ENCODE data around the gene HYAL2.

Gene HYAL2

DNA sequence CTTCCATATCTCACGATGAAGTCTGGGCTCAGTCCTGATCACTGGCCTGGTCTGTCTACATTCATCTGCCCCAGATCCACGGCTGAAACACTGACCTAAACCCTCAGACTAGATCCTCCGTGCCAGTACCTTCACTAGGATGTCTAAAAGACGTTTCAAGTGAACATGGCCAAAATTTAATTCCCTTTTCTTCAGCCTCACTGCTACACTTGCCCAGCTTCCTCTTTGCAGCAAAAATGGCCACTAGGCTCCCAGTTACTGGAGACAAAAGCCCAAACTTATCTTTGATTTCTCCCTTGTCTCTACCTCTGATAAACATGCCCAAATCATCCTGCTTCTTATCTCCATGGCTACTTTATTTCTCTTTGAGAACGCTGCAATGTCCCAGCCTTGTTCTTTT is 16.4 kb upstream of the HYAL2 start:
- peak overlapping the region; percentile 94 for H3K27ac ChIP-seq (ENCODE audit: low read length)
- H3K36me3 ChIP-seq (ENCODE audit: control insufficient read depth in 1 of 2, insufficient read depth in 2 of 2, low read length in 2 of 2), result peaks cover 0 to 8% of the 10 kb centered on the region in 2 donors
- peaks cover 13 to 49% of the 10 kb centered on the region in 2 donors for H3K4me1 ChIP-seq (ENCODE audit: control insufficient read depth in 1 of 2, insufficient read depth in 2 of 2, low read length in 2 of 2)
- H3K27me3 ChIP-seq (ENCODE audit: low read depth, low read length), result no peaks in the 10 kb centered on the region
- no peaks in the 10 kb centered on the region for H3K9me3 ChIP-seq (ENCODE audit: control insufficient read depth in 1 of 2, low read length in 2 of 2)
- peak overlapping the region; percentile 18 to 21 for H3K4me3 ChIP-seq (ENCODE audit: low read depth in 1 of 2, low read length in 2 of 2)

DNA sequence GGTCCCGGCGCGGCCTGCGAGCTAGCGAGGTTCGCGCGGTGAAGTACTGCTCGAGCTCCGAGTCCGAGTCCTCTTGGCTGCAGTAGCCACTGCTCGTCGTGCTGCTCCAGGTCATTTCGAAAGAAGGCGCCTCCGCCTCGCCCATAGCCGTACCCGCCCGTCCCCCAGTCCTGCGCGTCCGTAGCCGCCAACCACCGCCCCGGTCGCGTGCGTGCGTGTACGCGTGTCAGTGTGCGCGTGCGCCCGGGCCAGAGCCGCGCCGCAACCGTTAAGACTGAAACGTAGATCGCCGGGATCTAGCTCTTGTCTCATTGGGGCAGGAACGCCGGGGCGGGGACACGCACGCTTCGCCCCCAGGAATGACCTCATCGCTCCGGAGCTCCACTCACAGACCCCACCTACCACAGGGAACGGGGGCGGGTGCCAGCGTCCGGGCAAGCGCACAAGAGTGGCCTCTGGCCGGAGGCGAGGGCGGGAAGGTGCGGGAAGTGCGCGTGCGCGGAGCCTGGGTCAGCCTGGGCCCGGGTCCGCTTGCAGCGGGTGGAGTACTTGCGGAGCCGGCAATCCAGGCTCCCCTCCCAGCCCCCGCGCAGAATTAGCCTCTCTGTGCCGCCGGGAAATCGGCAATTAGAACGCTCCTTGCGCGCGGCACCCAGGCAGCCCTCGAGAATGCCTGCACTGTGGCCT is 14.8 kb upstream of the HYAL2 start:
- Histone ChIP-seq H3K27me3 (ENCODE audit: low read depth, low read length) (no peaks in the 10 kb centered on the region), H3K27ac (ENCODE audit: low read length) (peak overlapping the region; percentile 94), H3K9me3 (ENCODE audit: control insufficient read depth in 1 of 2, low read length in 2 of 2) (no peaks in the 10 kb centered on the region), H3K36me3 (ENCODE audit: control insufficient read depth in 1 of 2, insufficient read depth in 2 of 2, low read length in 2 of 2) (peaks cover 0 to 8% of the 10 kb centered on the region in 2 donors), H3K4me1 (ENCODE audit: control insufficient read depth in 1 of 2, insufficient read depth in 2 of 2, low read length in 2 of 2) (peaks cover 13 to 55% of the 10 kb centered on the region in 2 donors), H3K4me3 (ENCODE audit: low read depth in 1 of 2, low read length in 2 of 2) (peak overlapping the region; percentile 84 to 85)

DNA sequence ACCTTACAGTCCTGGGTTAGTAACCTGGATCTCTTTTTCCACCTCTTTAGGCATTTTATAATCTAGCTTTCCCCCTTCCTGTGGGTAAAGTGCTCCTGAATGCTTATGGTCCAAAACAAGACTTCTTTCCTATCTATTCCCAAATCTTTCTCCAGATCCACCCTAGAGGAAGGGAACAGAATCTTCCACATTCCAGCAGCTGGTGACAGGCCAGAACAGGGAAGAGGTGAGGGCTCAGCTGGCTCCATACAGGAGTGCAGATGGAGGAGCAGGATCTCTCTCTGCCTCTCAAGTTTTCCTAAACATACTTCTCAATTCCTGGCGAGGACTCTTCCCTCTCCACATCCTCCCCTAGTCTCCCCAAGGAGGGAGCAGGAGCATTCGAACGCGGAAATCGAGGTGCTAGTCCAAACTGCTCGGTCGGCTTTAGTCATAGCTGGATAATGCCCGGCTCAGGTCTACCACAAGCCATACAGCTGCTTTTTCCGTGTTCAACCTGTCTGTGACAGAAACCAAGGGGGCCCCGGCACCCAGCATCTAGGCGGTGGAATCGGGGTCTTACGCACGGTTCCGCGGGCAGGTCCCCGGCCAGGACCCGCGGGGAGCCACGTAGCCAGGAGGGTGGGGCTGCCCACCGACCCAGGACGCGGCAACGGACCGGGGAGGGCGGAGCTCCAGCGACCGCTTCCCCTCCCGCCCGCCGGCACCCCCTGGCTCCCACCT is 14.1 kb upstream of the HYAL2 start:
- Histone ChIP-seq H3K9me3 (ENCODE audit: control insufficient read depth in 1 of 2, low read length in 2 of 2) (no peaks in the 10 kb centered on the region), H3K4me3 (ENCODE audit: low read depth in 1 of 2, low read length in 2 of 2) (peak overlapping the region; percentile 84 to 85), H3K4me1 (ENCODE audit: control insufficient read depth in 1 of 2, insufficient read depth in 2 of 2, low read length in 2 of 2) (peaks cover 12 to 50% of the 10 kb centered on the region in 2 donors), H3K27ac (ENCODE audit: low read length) (peak overlapping the region; percentile 94), H3K27me3 (ENCODE audit: low read depth, low read length) (no peaks in the 10 kb centered on the region), H3K36me3 (ENCODE audit: control insufficient read depth in 1 of 2, insufficient read depth in 2 of 2, low read length in 2 of 2) (peaks cover 0 to 13% of the 10 kb centered on the region in 2 donors)

DNA sequence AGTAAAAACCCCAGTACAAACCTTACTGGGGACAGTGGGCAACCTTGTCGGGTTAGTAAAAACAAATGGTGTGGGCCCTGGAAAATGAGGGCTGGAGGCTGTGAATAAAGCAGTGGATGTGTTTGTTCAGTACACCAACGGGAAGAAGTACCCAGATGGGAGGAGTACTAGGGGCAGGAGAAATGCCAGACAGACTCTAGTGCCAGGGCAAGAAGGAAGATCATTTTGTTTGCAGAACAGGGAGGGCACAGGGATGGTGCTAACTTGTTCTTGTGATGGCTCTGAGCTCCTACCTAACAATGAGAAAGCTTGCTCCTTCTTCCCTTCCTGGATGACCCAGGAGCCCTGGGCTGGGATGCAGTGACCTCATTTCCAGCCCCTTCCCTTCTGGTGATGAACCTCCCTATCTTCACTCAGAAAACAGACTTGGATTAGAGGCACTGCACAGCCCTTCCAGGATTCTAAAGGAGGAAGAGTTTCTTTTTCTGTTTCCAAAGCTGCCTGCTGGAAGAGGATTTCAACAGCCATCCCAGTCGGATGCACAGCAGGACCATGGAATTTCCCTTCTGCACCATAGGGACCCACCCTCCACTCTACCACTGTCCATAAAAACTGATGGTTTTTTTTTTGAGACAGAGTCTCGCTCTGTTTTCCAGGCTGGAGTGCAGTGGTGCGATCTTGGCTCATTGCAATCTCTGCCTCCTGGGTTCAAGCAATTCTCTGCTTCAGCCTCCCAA is 12.0 kb upstream of the HYAL2 start:
- Histone ChIP-seq H3K4me3 (ENCODE audit: low read depth in 1 of 2, low read length in 2 of 2) (no peak overlapping the region), H3K27ac (ENCODE audit: low read length) (peak overlapping the region; percentile 41), H3K4me1 (ENCODE audit: control insufficient read depth in 1 of 2, insufficient read depth in 2 of 2, low read length in 2 of 2) (peaks cover 6 to 32% of the 10 kb centered on the region in 2 donors), H3K27me3 (ENCODE audit: low read depth, low read length) (no peaks in the 10 kb centered on the region), H3K9me3 (ENCODE audit: control insufficient read depth in 1 of 2, low read length in 2 of 2) (no peaks in the 10 kb centered on the region), H3K36me3 (ENCODE audit: control insufficient read depth in 1 of 2, insufficient read depth in 2 of 2, low read length in 2 of 2) (peaks cover 19 to 32% of the 10 kb centered on the region in 2 donors)

DNA sequence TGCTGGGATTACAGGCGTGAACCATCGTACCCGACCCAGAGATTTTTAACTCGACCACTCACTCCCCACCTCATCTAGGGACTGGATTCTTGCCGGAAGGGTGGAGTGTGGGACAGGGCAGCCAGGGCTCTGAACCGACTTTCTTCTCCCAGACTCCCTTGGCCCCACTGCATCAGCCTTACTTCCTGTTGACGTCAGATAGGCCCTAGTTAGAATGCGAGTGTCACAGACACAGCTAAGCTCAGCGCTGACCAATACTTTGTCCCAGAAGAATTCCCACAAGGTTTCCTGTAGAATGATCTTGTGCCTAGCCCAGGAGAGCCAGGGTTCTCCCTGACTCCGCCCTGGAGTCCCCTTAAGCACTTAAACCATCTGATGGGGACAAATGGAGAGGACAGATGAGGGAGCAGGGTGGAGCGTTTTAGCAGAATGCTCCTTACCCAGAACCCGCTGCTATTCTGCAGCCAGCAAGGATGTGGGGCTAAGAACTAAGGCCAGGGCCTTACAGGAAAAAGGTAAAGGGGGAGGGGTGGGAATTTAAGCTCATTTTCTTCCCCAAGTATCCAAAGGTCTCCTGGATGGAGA is 11.3 kb upstream of the HYAL2 start:
- Histone ChIP-seq H3K27ac (ENCODE audit: low read length) (peak overlapping the region; percentile 41), H3K9me3 (ENCODE audit: control insufficient read depth in 1 of 2, low read length in 2 of 2) (no peaks in the 10 kb centered on the region), H3K27me3 (ENCODE audit: low read depth, low read length) (no peaks in the 10 kb centered on the region), H3K4me1 (ENCODE audit: control insufficient read depth in 1 of 2, insufficient read depth in 2 of 2, low read length in 2 of 2) (peaks cover 3 to 32% of the 10 kb centered on the region in 2 donors), H3K36me3 (ENCODE audit: control insufficient read depth in 1 of 2, insufficient read depth in 2 of 2, low read length in 2 of 2) (peaks cover 20 to 32% of the 10 kb centered on the region in 2 donors), H3K4me3 (ENCODE audit: low read depth in 1 of 2, low read length in 2 of 2) (no peak overlapping the region)

DNA sequence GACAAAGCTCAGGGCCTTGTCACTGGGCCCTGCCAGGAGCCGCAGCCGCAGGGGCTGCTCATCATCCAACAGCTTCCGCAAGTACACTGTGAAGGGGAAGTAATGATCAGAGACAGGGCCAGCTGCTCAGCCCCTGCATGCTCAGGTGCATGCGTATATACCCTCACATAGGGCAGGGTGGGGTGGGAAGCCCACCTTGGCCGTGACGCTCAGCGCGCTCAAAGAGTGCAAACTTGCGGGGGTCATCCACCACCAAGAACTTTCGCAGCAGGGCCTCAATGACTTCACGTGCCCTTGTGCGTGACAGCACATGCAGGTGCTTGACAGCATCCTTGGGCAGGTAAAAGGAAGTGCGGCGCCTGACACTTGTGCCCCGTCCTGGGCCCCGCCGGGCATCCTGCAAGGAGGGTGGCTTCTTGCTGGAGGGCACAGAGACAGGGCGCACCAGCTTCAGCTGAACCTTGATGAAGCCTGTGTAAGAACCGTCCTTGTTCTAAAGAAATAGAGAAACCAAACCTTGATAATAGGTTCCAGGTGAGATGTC is 8.9 kb upstream of the HYAL2 start:
- Histone ChIP-seq H3K9me3 (ENCODE audit: control insufficient read depth in 1 of 2, low read length in 2 of 2) (no peaks in the 10 kb centered on the region), H3K4me3 (ENCODE audit: low read depth in 1 of 2, low read length in 2 of 2) (no peak overlapping the region), H3K4me1 (ENCODE audit: control insufficient read depth in 1 of 2, insufficient read depth in 2 of 2, low read length in 2 of 2) (peaks cover 11 to 39% of the 10 kb centered on the region in 2 donors), H3K27me3 (ENCODE audit: low read depth, low read length) (no peaks in the 10 kb centered on the region), H3K36me3 (ENCODE audit: control insufficient read depth in 1 of 2, insufficient read depth in 2 of 2, low read length in 2 of 2) (peaks cover 20 to 26% of the 10 kb centered on the region in 2 donors), H3K27ac (ENCODE audit: low read length) (no peak overlapping the region)

DNA sequence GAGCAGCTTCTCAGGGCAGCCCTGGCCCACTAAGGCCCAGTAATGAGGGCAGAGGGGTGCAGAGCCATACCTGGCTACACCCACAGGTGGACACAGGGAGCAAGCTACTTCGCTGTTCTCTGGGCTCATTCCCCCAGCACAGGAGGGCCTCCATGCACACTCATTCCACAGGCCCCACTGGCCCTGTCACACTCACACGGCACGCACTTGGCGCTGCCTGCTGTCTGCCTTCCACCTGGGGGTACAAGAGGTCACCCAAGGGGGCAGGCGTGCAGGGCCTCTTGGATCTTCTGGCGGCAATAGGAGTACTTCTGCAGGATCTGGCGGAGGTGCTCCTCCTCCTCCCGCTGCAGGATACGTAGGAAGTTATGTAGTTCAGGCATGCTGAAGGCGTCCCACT is 7.8 kb upstream of the HYAL2 start:
- Histone ChIP-seq H3K36me3 (ENCODE audit: control insufficient read depth in 1 of 2, insufficient read depth in 2 of 2, low read length in 2 of 2) (peaks cover 20 to 36% of the 10 kb centered on the region in 2 donors), H3K27me3 (ENCODE audit: low read depth, low read length) (no peaks in the 10 kb centered on the region), H3K9me3 (ENCODE audit: control insufficient read depth in 1 of 2, low read length in 2 of 2) (no peaks in the 10 kb centered on the region), H3K27ac (ENCODE audit: low read length) (no peak overlapping the region), H3K4me3 (ENCODE audit: low read depth in 1 of 2, low read length in 2 of 2) (no peak overlapping the region), H3K4me1 (ENCODE audit: control insufficient read depth in 1 of 2, insufficient read depth in 2 of 2, low read length in 2 of 2) (peaks cover 11 to 29% of the 10 kb centered on the region in 2 donors)

DNA sequence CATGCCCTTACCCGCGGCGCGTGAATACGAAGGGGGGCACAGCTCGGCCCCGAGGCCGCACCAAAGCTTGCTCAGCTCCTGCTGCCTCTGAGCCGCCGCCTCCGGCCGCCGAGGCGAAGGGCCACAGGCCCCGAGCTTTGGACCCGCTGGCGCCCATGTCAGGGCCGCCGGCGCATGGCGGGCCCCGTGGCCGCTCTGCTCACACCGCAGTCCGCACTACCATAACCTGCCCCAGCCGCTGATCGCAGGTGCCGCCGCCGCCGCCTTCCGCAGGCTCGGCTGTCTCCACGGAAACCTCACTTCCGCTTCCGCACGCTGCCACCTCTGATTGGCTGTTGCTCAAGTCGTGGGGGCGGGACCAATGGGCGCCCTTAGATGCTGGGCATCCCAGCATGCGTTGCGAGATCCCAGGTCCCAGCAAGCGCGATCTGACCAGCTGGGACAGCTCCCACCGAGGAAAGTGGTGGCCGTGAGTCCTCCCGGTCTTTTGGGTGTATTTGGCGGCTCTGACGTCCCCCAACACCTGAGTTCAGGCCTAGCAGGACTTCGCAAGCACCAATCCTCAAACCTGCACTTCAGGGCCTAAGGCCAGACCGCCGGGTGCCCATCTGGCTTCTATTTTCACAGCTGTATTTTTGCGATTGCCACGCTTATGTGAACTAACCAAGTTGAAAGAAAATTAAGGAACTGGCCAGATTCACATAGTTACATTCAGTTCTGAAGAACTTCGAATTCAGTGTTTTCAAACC is 5.6 kb upstream of the HYAL2 start, which contains the start of gene TUSC2:
Gene TUSC2, minus strand, starts transcription at position 281 of the 749 bp plus-strand sequence. Its CDS starts 124 bp downstream, at position 157.
- H3K36me3 ChIP-seq (ENCODE audit: control insufficient read depth in 1 of 2, insufficient read depth in 2 of 2, low read length in 2 of 2), result peaks cover 20 to 41% of the 10 kb centered on the region in 2 donors
- H3K27me3 ChIP-seq (ENCODE audit: low read depth, low read length), result no peaks in the 10 kb centered on the region
- H3K9me3 ChIP-seq (ENCODE audit: control insufficient read depth in 1 of 2, low read length in 2 of 2), result no peaks in the 10 kb centered on the region
- H3K27ac ChIP-seq (ENCODE audit: low read length), result peak within 1 kb of the TSS; percentile 80
- peaks cover 15 to 39% of the 10 kb centered on the region in 2 donors for H3K4me1 ChIP-seq (ENCODE audit: control insufficient read depth in 1 of 2, insufficient read depth in 2 of 2, low read length in 2 of 2)
- H3K4me3 ChIP-seq (ENCODE audit: low read depth in 1 of 2, low read length in 2 of 2), result peak within 1 kb of the TSS; percentile 81 to 98

DNA sequence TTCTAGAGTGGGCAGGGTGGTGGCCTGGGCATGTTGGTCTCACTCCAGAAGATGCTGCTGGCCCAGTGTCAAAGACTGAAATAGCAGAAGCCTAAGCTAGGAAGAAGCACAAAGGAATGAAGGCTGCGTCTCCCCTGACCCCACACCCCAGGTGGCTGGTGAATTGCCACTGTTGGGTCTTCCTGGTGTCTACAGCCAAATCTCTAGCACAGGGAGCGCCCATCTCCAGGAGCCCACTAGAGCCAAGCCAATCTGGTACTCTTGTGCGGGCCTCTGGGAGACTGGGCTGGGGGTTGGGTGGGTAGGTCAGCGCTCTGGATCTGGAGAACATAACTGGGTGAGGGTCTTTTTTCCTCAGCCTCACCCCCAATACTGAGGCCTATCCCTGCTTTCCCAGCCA is 4.6 kb upstream of the HYAL2 start:
- peak overlapping the region; percentile 81 to 98 for H3K4me3 ChIP-seq (ENCODE audit: low read depth in 1 of 2, low read length in 2 of 2)
- H3K9me3 ChIP-seq (ENCODE audit: control insufficient read depth in 1 of 2, low read length in 2 of 2), result no peaks in the 10 kb centered on the region
- H3K27me3 ChIP-seq (ENCODE audit: low read depth, low read length), result no peaks in the 10 kb centered on the region
- peaks cover 15 to 44% of the 10 kb centered on the region in 2 donors for H3K4me1 ChIP-seq (ENCODE audit: control insufficient read depth in 1 of 2, insufficient read depth in 2 of 2, low read length in 2 of 2)
- H3K27ac ChIP-seq (ENCODE audit: low read length), result peak overlapping the region; percentile 80
- peaks cover 20 to 41% of the 10 kb centered on the region in 2 donors for H3K36me3 ChIP-seq (ENCODE audit: control insufficient read depth in 1 of 2, insufficient read depth in 2 of 2, low read length in 2 of 2)

DNA sequence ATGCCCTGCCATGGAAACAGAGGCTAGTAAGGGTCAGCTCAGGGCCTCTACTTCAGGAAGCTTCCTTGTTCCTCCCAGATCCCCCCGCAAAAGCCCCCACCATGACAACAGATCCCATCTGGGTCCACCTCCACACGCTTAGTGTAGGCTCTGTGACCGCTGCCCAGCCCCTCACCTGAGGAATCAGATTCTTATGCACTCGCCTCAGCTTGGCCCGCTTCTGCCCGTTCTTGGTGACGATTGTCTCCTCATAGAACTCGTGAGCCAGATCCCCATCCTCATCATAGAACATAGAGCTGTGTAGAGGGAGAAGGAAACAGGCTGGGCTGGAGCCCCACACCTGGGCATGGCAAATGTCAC is 3.6 kb upstream of the HYAL2 start:
- no peak overlapping the region for H3K27ac ChIP-seq (ENCODE audit: low read length)
- peaks cover 15 to 49% of the 10 kb centered on the region in 2 donors for H3K4me1 ChIP-seq (ENCODE audit: control insufficient read depth in 1 of 2, insufficient read depth in 2 of 2, low read length in 2 of 2)
- peaks cover 18 to 32% of the 10 kb centered on the region in 2 donors for H3K36me3 ChIP-seq (ENCODE audit: control insufficient read depth in 1 of 2, insufficient read depth in 2 of 2, low read length in 2 of 2)
- no peaks in the 10 kb centered on the region for H3K9me3 ChIP-seq (ENCODE audit: control insufficient read depth in 1 of 2, low read length in 2 of 2)
- H3K4me3 ChIP-seq (ENCODE audit: low read depth in 1 of 2, low read length in 2 of 2), result no peak overlapping the region
- H3K27me3 ChIP-seq (ENCODE audit: low read depth, low read length), result no peaks in the 10 kb centered on the region

Data from muscle layer of duodenum (tissue), 2 donors.